Measurements from ENCODE around the gene CCDC70. TPM values are rescaled to one million over a fixed set of nuclear protein-coding genes. Genes with fewer than 3 reads are reported as not detected.

CCDC70 gene
- total and polyA plus RNA-seq, 2 experiments from 2014 or later: not detected

- no peaks in the 10 kb centered on the region for H3K27me3 ChIP-seq
- no peaks in the 10 kb centered on the region for H3K9me3 ChIP-seq (ENCODE audit: low read depth)
- H3K27ac ChIP-seq: no peak overlapping the region
- TF ChIP-seq CTCF (IDR thresholded peaks at IDR 0.05; ENCODE audit: low read depth, low read length): no peak
- peak in 1 of 2 donors; percentile 50 for DNase-seq (ENCODE audit: low read depth in 1 of 2, low spot score in 1 of 2)
- H3K4me1 ChIP-seq (ENCODE audit: low read depth): peaks cover 4% of the 10 kb centered on the region
- H3K36me3 ChIP-seq: no peaks in the 10 kb centered on the region
- no peak overlapping the region for H3K4me3 ChIP-seq
Measured at GRCh38 chr13:51838240-51838846, 23.4 kb upstream of the CCDC70 start.

GRCh38 chr13:51839711-51840540 is 21.8 kb upstream of the CCDC70 start:
- Histone ChIP-seq H3K9me3 (ENCODE audit: low read depth) (no peaks in the 10 kb centered on the region), H3K27ac (no peak overlapping the region), H3K4me1 (ENCODE audit: low read depth) (peaks cover 4% of the 10 kb centered on the region), H3K4me3 (no peak overlapping the region), H3K27me3 (no peaks in the 10 kb centered on the region), H3K36me3 (no peaks in the 10 kb centered on the region)
- no peak for DNase-seq (ENCODE audit: low read depth in 1 of 2, low spot score in 1 of 2)
- no peak for TF ChIP-seq CTCF (IDR thresholded peaks at IDR 0.05; ENCODE audit: low read depth, low read length)

GRCh38 chr13:51840917-51841316 is 20.9 kb upstream of the CCDC70 start:
- no peak overlapping the region for H3K4me3 ChIP-seq
- no peaks in the 10 kb centered on the region for H3K27me3 ChIP-seq
- H3K27ac ChIP-seq: no peak overlapping the region
- no peak for TF ChIP-seq CTCF (IDR thresholded peaks at IDR 0.05; ENCODE audit: low read depth, low read length)
- H3K36me3 ChIP-seq: no peaks in the 10 kb centered on the region
- no peak for DNase-seq (ENCODE audit: low read depth in 1 of 2, low spot score in 1 of 2)
- H3K4me1 ChIP-seq (ENCODE audit: low read depth): peaks cover 4% of the 10 kb centered on the region
- H3K9me3 ChIP-seq (ENCODE audit: low read depth): no peaks in the 10 kb centered on the region

- TF ChIP-seq CTCF (IDR thresholded peaks at IDR 0.05; ENCODE audit: low read depth, low read length): no peak
- DNase-seq (ENCODE audit: low read depth in 1 of 2, low spot score in 1 of 2): no peak
- H3K27ac ChIP-seq: no peak overlapping the region
- peaks cover 4% of the 10 kb centered on the region for H3K4me1 ChIP-seq (ENCODE audit: low read depth)
- H3K27me3 ChIP-seq: no peaks in the 10 kb centered on the region
- H3K4me3 ChIP-seq: no peak overlapping the region
- no peaks in the 10 kb centered on the region for H3K9me3 ChIP-seq (ENCODE audit: low read depth)
- no peaks in the 10 kb centered on the region for H3K36me3 ChIP-seq
Measured at GRCh38 chr13:51841732-51842131, 20.0 kb upstream of the CCDC70 start.

GRCh38 chr13:51843529-51843928 is 18.2 kb upstream of the CCDC70 start:
- no peak overlapping the region for H3K4me3 ChIP-seq
- no peak for DNase-seq (ENCODE audit: low read depth in 1 of 2, low spot score in 1 of 2)
- no peaks in the 10 kb centered on the region for H3K27me3 ChIP-seq
- no peaks in the 10 kb centered on the region for H3K36me3 ChIP-seq
- no peak for TF ChIP-seq CTCF (IDR thresholded peaks at IDR 0.05; ENCODE audit: low read depth, low read length)
- no peaks in the 10 kb centered on the region for H3K9me3 ChIP-seq (ENCODE audit: low read depth)
- H3K27ac ChIP-seq: no peak overlapping the region
- H3K4me1 ChIP-seq (ENCODE audit: low read depth): peaks cover 4% of the 10 kb centered on the region

All from cardiac muscle cell (in vitro differentiated cells and primary cell).